HG02642 (cell line): ENCODE measurements around the gene HLA-DQB2.
"Not testable (repeated sequence)": the region's sequence is repeated elsewhere in the genome, so short reads cannot be mapped to it uniquely, and the experiment has no call there.

Experiments
- ATAC-seq: cut with Tn5 transposase; IDR thresholded peaks from one replicate; pipeline ENCODE4 v1.9.1; 2021; ENCODE audit warnings: mild to moderate bottlenecking; ENCODE audit not compliant: unreplicated experiment, poor library complexity

The HLA-DQB2 gene

DNA sequence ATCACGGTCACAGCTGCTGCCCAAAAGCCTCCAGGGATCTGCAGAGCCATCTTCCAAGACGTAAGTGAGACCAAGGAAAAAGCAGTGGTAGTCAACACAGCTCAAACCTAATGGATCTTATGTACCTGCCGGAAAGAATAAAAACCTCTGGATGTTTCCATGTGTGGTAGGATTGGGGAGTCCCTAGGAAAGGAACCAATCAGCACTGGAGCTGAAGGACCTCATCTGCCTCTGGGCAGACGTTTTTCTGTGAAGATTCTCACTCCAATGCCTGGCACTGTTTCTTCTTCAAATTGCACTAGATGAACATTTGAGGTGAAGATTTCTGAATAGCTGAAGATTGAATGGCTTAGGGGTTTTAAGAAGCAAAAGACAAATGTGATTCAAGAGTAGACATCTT lies at the start of gene HLA-DQB2:
TSS of gene HLA-DQB2 (minus strand) at position 112 of the 400 bp plus-strand sequence. CDS start at position 50, 62 bp downstream.
- ATAC-seq, result no peak

DNA sequence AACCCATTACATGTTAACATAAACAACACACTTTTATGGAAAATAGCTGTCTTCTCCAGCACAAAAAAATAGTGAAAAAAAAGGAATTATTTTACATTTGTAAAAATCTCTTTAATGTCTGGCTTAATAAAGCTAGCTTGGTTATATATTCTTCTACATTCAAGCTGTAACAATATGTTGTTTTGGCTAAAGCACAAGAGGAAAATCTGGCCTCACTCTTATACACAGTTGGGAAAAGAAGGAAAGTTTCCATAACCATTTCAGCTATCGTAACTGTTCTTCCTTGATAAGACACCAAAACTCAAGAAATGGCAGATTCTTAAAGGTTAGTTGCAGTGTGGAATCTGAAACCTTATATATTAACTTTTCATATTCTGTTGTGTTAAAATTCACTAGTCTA lies 45.8 kb upstream of the HLA-DQB2 start:
- ATAC-seq, result no peak

DNA sequence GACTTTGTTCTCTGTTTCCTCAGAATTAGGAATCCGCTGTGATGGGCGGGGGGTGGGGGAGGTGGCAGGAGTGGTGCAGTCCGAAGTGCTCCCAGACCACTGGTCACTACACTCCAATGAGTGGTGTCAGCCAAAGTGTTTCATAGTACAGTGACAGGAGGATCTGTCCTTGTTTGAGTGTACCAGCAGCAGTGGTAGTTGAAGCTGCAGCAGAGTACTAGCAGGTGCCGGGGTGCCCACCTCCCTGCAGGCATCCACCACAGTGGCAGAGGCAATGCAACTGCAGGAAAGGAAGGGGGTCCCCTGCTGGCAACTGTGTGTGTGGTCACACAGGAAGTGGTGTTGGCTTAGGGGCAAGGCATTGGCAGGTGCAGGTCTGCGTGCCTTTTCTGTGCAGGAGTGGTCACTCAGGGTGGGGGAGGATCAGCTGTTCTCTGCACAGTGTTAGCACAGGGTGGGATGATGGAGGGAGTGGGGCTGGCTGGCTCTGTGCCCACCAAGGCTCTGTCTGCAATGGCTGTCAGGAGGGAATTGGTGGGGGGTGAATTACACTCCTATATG lies 43.8 kb upstream of the HLA-DQB2 start:
- no peak for ATAC-seq

DNA sequence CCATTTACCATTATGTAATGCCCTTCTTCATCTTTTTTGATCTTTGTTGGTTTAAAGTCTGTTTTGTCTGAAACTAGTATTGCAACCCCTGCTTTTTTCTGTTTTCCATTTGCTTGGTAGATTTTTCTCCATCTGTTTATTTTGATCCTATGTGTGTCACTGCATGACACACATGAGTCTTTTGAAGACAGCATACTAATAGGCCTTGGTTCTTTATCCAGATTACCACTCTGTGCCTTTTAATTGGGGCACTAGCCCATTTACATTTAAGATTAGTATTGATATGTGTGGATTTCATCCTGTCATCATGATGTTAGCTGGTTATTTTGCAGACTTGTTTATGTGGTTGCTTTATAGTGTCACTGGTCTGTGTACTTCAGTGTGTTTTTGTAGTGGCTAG lies 42.1 kb upstream of the HLA-DQB2 start:
- ATAC-seq, result not testable (repeated sequence)

- ATAC-seq, result no peak
These were observed 40.1 kb upstream of the HLA-DQB2 start for GRCh38 chr6:32803416-32803815.

- no peak for ATAC-seq
These were observed 36.4 kb upstream of the HLA-DQB2 start for GRCh38 chr6:32799740-32800139.

DNA sequence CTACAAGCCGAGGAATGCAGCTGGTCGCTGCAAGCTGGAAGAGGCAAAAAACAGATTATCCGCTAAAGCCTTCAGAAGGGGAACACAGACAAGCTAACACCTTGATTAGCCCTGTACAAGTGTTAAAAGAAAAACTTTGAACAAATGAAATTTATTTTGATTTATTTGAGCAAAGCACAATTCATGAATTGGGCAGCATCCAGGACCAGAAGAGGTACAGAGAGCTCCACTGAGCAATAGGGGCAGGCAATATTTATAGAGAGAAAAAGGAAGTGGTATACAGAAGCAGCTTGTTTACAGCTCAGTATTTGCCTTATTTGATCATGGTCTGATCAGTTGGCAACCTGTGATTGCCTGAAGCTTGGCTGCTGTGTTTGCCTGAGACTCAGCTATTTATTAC lies 35.8 kb upstream of the HLA-DQB2 start:
- ATAC-seq, result no peak

DNA sequence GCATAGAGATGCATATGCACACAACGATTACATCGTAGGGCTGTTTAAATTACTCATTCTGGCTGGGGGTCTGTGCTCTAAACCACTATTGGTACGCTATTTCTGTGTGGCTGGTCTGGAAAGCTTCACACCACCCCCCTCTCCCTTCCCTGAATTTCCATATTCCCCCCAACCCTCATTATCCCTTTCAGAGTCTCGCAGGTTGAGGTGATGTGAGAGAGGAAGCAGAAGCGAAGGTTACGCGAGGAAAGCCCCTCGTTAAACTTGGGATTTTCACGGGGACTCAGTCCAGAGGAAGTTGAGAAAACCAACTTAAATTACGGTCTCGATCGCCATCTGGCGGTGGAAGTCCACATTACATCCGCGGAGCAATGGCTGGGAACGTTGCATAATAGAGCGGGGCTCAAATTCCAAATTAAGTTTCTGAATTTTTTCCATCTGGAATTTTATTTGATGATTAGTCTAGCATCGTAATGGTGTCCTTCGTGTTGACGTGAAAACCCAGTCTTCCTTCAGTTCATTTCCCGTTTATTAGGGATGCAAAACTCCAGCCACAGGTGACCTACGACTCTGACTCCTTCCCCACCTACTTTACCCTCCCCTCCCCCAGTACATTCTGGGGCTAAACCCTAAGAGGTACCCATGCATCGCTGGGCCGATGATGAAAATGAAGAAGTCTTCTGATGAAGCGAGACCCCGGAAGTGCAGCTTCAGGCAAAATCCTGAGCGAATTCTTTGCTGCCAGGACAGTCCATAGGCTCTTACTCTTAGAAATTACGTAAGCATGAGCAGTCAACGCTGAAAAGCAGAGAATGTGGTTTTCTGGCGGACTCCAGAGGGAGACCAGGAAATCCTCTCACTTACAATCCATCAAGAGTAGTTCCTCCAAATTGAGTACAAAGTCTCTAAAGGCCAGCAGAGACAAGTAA lies 33.8 kb upstream of the HLA-DQB2 start:
- no peak for ATAC-seq

- no peak for ATAC-seq
These were observed 31.2 kb upstream of the HLA-DQB2 start for GRCh38 chr6:32794510-32794909.

GRCh38 chr6:32792901-32793435 lies 29.6 kb upstream of the HLA-DQB2 start:
- no peak for ATAC-seq

- ATAC-seq, result no peak
These were observed 27.0 kb upstream of the HLA-DQB2 start for GRCh38 chr6:32790306-32790705.

GRCh38 chr6:32785781-32786533 lies 22.6 kb upstream of the HLA-DQB2 start:
- no peak for ATAC-seq

DNA sequence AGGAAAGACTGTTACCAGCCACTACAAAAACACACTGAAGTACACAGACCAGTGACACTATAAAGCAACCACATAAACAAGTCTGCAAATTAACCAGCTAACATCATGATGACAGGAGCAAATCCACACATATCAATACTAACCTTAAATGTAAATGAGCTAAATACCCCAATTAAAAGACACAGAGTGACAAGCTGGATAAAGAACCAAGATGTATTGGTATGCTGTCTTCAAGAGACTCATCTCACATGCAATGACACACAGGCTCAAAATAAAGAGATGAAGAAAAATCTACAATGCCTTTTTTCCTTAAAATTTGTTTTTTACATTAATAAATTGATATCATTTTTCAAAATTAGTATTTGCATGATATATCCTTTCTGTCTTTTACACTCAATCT lies 19.6 kb upstream of the HLA-DQB2 start:
- not testable (repeated sequence) for ATAC-seq

DNA sequence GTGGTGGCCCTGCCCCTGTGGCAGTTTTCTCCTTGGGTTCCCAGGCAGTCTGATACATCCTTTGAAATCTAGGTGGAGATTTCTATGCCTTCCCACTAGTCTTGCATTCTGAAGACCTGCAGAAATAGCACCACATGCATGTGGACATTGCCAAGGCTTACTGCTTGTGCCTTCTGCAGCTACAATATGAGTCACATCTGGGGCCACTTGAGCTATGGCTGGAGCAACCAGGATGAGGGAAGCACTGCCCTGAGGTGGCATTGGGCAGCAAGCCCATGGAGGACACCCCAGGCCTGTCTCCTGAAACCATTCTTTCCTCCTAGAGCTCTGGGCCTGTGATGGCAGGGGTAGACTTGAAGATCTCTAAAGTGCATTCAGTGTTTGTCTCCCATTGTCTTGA lies 15.7 kb upstream of the HLA-DQB2 start:
- ATAC-seq, result no peak

DNA sequence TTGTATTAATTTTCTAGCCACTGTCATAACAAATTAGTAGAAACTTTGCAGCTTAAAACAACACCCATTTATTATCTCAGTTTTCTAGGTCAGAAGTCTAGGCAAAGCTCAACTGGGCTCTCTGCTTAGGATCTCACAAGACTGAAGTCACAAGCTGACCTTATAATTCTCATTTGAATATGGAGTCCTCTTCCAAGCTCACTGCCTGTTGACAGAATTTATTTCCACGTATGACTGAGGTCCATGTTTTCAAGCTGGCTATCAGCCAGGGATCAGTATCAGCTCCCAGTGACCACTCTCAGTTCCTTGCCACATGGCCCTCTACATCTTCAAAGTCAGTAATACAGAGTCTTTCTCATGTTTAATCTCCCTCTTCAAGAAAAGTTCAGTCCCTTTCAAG lies 11.7 kb upstream of the HLA-DQB2 start:
- ATAC-seq, result no peak

DNA sequence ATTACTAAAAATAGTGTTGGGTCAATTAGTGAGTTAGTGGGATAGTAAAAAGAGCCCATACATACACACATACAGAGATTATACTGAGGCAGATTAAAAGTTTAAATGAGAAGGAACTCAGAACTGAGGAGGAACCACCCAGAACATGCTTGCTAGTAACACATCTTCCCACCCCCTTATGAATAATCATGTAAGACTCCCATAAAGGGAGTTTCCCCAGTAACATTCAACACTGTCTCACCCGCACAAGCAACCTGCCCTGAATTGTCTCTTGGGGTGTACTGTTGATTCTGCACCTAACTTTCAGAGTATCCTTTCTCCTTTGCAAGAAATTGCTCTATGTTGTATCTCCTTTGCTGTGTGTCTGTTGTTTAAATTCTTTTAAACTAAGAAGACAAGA lies 11.1 kb upstream of the HLA-DQB2 start:
- ATAC-seq, result no peak

GRCh38 chr6:32772656-32773055 lies 9.3 kb upstream of the HLA-DQB2 start:
- ATAC-seq, result no peak

DNA sequence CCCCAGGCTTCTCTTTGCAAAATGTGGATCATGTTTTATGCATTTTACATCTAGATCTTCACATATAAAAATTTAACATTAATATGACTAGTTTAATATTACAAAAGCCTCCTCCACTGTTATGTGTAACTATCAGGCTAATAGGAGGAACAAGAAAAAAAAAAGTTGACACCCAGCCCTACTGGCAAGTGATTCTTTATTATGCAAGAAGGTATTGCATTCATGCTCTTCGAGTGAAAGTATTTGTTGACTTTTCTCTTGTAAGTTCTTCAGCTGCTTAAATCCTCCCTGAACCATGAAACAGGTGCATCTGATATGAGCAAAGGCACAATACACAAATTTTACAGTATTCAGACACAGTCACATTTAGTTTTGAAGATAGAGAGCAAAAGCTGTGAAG lies 716 bp upstream of the HLA-DQB2 start:
- ATAC-seq, result no peak

GRCh38 chr6:32761548-32761947 lies 1.8 kb downstream of the HLA-DQB2 start:
- ATAC-seq, result no peak

DNA sequence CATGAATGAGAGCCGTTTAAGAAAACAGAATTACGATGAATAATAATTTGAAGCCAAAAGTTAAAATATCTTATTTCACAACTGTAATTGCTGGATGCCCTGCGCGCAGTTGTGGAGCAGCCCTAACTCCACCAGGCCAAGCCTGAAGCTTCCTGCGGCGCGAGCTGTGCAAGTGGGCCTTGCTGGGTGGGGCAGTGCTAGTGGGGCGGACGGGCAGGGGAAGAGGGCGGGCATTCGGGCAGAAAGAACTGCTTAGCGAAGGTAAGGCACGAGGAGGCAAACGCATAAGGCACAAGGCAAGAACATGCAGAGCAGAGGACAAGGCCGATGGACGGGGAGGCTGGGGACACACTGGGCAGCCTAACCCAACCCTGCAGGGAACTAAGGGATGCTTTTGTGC lies 2.3 kb downstream of the HLA-DQB2 start:
- ATAC-seq, result no peak

GRCh38 chr6:32759669-32760068 lies 3.7 kb downstream of the HLA-DQB2 start:
- ATAC-seq, result no peak
